NT2/D1 (cell line): Measurements from ENCODE around the gene EPS15.

Source experiments
- DNase-seq: peaks from one replicate; pipeline ENCODE4 v3.0.0-alpha.2; 2011; ENCODE audit warnings: low read depth, low spot score
- H3K27me3 ChIP-seq: 2 replicates; pipeline ENCODE4 v1.6.0; 2011; ENCODE audit warnings: mild to moderate bottlenecking; ENCODE audit not compliant: insufficient read length, insufficient read depth
- H3K36me3 ChIP-seq: 2 replicates; pipeline ENCODE4 v1.6.1; 2011; ENCODE audit warnings: mild to moderate bottlenecking, low read length, mixed read lengths; ENCODE audit not compliant: insufficient read depth, insufficient read length
- H3K4me1 ChIP-seq: 2 replicates; pipeline ENCODE4 v1.5.1; 2011; ENCODE audit not compliant: insufficient read depth, insufficient read length
- H3K4me3 ChIP-seq: 2 replicates; pipeline ENCODE4 v1.5.1; 2011; ENCODE audit warnings: low read depth; ENCODE audit not compliant: insufficient read length
- H3K9ac ChIP-seq: 2 replicates; pipeline ENCODE4 v1.6.0; 2011; ENCODE audit warnings: low read depth; ENCODE audit not compliant: insufficient read length
- H3K9me3 ChIP-seq: 2 replicates; pipeline ENCODE4 v1.5.1; 2011; ENCODE audit warnings: mild to moderate bottlenecking, low read length; ENCODE audit not compliant: insufficient read depth
- SUZ12 ChIP-seq: IDR thresholded peaks from 2 replicates; pipeline ENCODE4 v1.6.1; 2011; ENCODE audit not compliant: insufficient read length, insufficient read depth; ENCODE audit errors: extremely low read depth
- YY1 ChIP-seq: IDR thresholded peaks from 2 replicates; pipeline ENCODE4 v1.6.1; 2011; ENCODE audit not compliant: insufficient read length, insufficient read depth
- ZNF274 ChIP-seq: IDR thresholded peaks from 2 replicates; pipeline ENCODE4 v1.6.1; 2011; ENCODE audit warnings: mild to moderate bottlenecking, low read depth, low read length

EPS15 gene

DNA sequence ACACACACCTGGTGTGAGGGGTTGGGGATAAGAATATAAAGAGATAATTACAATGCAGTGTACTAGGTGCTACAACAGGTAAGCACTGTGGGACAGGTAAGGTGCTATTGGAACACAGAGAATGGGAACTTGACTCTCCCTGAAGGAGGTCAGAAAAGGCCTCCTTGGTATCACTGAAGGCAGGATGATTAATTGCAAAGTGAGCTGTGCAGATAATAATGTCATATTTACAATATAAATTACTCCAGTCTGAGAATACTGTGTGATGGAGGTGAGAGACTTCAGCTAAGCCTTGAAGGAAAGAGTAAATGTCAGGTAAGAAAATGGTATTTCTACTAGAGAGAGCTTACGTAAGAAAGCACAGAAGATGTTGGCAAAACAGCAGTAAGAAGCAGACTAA is 91.6 kb downstream of the EPS15 start:
- Histone ChIP-seq H3K27me3 (no peaks in the 10 kb centered on the region), H3K9me3 (no peaks in the 10 kb centered on the region), H3K4me3 (no peak overlapping the region), H3K4me1 (no peaks in the 10 kb centered on the region), H3K36me3 (peaks cover 21% of the 10 kb centered on the region), H3K9ac (no peak overlapping the region)
- TF ChIP-seq ZNF274 (no peak), YY1 (no peak), SUZ12 (no peak)
- DNase-seq = no peak

DNA sequence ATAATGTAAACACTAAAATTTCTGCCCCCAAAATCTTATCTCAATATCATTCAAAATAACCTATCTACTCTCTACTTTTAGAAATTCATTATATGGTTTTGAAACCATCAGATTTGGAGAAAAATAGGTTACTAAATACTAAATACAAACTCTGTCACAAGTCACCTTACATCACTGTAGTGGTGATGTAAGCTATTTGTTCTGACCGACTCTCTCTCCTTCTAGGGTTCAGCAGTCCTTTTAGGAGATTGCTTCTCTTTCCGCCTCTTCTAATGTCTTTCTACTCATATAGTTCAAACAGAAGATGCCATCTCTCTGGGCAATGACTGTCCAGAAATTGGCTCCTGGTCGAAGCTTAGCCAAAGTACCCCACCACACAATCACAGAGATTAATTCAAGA is 93.1 kb downstream of the EPS15 start:
- no peak for DNase-seq
- H3K27me3 ChIP-seq = no peaks in the 10 kb centered on the region
- no peak overlapping the region for H3K4me3 ChIP-seq
- H3K9ac ChIP-seq = no peak overlapping the region
- H3K36me3 ChIP-seq = peaks cover 16% of the 10 kb centered on the region
- TF ChIP-seq YY1 (no peak), SUZ12 (no peak), ZNF274 (no peak)
- no peaks in the 10 kb centered on the region for H3K9me3 ChIP-seq
- H3K4me1 ChIP-seq = no peaks in the 10 kb centered on the region

DNA sequence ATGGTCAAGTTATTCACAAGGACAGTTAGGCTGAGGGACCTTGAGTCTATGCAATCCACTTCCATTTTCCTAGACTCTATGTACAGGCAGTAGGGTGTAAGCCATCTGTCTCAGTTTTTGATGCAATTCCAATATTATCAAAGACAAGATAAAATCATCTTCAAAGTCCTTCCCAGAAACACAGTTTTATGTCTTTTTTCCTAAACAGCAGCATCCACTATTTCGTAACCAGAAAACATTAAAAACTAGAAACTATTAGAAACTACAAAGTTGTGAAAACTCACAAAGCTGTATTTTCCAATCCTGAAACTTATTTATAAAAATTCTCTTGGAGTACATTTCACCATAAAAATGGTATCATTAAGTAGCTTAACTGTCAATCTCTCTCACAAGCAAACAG is 93.8 kb downstream of the EPS15 start:
- H3K27me3 ChIP-seq = no peaks in the 10 kb centered on the region
- no peaks in the 10 kb centered on the region for H3K4me1 ChIP-seq
- H3K9me3 ChIP-seq = no peaks in the 10 kb centered on the region
- H3K4me3 ChIP-seq = no peak overlapping the region
- DNase-seq = no peak
- TF ChIP-seq YY1 (no peak), SUZ12 (no peak), ZNF274 (no peak)
- H3K9ac ChIP-seq = no peak overlapping the region
- H3K36me3 ChIP-seq = peaks cover 21% of the 10 kb centered on the region

DNA sequence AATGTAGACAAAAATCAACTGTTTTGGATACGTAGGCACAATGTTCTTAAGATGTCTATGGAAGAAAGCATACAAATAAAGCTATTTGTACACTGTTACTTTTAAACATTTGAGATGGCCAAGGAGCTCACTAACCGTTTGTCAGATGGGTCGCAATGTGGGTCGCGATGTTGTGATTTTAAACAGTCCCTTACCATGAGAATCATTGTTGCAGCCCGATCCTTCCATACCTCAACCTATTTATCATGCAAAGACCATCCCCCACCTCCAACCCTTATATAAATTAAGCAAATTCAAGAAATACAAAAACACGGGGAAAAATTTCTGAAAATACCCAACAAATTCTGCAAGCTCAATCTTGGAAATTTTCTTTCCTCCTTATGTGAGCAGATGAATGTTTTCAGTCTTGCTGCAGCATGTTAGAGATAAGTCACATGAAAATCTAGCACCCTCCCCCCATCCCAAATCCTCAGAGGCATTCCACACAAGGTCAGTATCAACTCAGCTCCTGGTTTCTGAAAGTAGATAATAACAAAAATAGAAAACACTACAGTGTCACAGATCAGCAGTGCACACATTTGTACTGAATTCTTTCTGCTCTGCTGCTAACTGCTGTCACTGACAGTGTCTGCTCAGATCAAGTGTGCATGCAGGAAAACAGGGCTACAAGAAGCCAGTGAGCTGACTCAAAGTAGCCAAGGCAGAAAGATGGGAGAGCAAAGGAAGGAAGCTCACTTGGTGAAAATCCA is 95.8 kb downstream of the EPS15 start:
- Histone ChIP-seq H3K36me3 (peaks cover 19% of the 10 kb centered on the region), H3K9me3 (no peaks in the 10 kb centered on the region), H3K4me1 (no peaks in the 10 kb centered on the region), H3K27me3 (no peaks in the 10 kb centered on the region), H3K9ac (no peak overlapping the region), H3K4me3 (no peak overlapping the region)
- TF ChIP-seq ZNF274 (no peak), YY1 (no peak), SUZ12 (no peak)
- DNase-seq = peak; percentile 11

DNA sequence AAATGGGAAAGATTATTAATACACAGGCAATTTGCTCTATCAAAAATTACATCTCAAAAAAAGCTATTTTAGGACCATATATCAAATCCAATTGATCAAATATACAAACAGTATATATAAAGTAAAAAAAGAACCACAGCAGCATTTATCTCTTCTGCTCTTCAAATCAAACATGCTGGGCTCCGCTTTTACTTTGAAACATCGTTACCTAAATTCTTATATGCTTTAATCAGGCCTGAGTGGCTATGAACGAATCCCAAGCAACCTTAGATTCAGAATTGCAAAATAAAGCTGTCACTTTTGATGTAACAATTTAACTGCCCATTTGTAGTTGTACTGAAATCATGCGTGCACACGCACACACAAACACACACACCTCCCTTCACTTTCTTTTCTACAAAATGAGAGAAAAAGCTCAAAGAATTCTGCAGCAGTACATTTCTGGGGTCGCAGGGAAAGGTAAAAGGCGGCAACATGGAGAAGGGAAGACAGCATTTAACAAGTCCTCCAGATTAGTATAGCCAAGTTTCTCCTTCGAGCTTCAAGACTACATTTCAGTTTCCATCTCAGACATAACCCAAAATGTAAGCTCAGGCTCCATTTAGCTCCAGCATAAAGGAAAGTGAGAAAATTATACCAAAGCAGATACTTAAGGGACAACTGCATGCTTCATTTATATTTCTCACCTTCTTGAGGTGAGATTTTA is 96.5 kb downstream of the EPS15 start:
- Histone ChIP-seq H3K27me3 (no peaks in the 10 kb centered on the region), H3K36me3 (peaks cover 24% of the 10 kb centered on the region), H3K9ac (no peak overlapping the region), H3K4me1 (no peaks in the 10 kb centered on the region), H3K4me3 (no peak overlapping the region), H3K9me3 (no peaks in the 10 kb centered on the region)
- TF ChIP-seq ZNF274 (no peak), SUZ12 (no peak)
- no peak for DNase-seq

DNA sequence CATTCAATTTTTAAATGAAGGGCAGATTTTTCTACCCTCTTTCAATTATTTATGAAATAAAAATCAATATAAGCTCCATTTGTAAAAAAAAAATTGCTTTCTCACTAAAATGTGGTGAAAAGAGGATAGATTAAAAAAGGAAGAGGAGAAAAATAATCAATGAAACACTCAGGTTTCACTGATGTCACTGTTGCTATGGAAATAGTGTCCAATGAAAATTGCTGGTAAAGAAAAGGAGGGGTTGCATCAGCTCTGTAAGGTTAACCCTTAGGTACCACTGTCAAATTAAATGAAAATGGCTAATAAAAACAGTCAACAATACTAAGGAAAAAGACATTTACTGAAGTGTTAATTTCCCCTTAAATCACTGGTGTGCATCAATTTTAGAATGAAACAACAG is 97.1 kb downstream of the EPS15 start:
- Histone ChIP-seq H3K4me1 (no peaks in the 10 kb centered on the region), H3K4me3 (no peak overlapping the region), H3K36me3 (peaks cover 24% of the 10 kb centered on the region), H3K27me3 (no peaks in the 10 kb centered on the region), H3K9ac (no peak overlapping the region), H3K9me3 (no peaks in the 10 kb centered on the region)
- TF ChIP-seq ZNF274 (no peak), SUZ12 (no peak)
- peak; percentile 22 for DNase-seq

DNA sequence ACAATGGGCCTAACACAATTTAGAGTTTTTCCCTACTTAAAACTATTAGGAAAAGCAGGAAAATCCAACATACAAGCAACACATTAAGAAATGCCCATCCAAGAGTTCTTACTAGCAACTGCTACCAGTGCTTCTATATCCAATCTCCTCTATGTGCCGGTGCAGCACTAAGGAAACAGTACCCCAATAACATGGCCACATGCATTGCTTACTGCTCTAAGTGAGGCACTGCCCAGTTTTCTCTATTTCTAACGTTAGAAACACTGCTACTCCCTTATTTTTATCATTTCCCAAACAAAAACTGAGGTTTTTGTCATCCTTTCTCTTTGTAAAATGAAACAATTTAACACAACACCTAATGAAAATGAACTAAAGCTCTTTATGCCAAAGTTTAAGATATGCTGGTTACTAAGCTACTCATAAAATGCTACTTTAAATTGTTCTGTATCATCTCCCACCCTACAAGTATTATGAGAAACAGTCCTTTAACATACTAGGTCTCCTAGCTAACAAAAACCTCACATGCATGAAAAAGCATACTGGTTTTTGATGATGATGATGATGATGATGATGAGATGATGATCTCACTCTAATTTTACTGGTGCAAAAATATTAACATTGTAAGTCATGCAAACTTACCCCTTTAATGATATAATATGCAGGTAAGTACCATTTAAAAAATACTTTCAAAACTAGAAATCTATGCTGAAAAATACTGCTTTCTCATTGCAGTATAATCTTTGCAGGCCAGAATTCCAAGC is 98.0 kb downstream of the EPS15 start:
- Histone ChIP-seq H3K27me3 (no peaks in the 10 kb centered on the region), H3K4me3 (no peak overlapping the region), H3K9ac (no peak overlapping the region), H3K36me3 (peaks cover 21% of the 10 kb centered on the region), H3K4me1 (no peaks in the 10 kb centered on the region), H3K9me3 (no peaks in the 10 kb centered on the region)
- DNase-seq = no peak
- TF ChIP-seq SUZ12 (no peak), ZNF274 (no peak), YY1 (no peak)
